LNCAP (cell line): ENCODE results near the gene RERE.

Experiments used
- TF ChIP-seq, protein P1 (sequence below): fragments of 450-650 bp; IDR thresholded peaks from 2 replicates; pipeline ENCODE4 v1.5.1; 2017; ENCODE audit warnings: mild to moderate bottlenecking

Gene RERE

GRCh38 chr1:8447616-8448150, 369.8 kb downstream of the RERE start:
- TF ChIP-seq, protein P1, sequence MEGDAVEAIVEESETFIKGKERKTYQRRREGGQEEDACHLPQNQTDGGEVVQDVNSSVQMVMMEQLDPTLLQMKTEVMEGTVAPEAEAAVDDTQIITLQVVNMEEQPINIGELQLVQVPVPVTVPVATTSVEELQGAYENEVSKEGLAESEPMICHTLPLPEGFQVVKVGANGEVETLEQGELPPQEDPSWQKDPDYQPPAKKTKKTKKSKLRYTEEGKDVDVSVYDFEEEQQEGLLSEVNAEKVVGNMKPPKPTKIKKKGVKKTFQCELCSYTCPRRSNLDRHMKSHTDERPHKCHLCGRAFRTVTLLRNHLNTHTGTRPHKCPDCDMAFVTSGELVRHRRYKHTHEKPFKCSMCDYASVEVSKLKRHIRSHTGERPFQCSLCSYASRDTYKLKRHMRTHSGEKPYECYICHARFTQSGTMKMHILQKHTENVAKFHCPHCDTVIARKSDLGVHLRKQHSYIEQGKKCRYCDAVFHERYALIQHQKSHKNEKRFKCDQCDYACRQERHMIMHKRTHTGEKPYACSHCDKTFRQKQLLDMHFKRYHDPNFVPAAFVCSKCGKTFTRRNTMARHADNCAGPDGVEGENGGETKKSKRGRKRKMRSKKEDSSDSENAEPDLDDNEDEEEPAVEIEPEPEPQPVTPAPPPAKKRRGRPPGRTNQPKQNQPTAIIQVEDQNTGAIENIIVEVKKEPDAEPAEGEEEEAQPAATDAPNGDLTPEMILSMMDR, result no peak

DNA sequence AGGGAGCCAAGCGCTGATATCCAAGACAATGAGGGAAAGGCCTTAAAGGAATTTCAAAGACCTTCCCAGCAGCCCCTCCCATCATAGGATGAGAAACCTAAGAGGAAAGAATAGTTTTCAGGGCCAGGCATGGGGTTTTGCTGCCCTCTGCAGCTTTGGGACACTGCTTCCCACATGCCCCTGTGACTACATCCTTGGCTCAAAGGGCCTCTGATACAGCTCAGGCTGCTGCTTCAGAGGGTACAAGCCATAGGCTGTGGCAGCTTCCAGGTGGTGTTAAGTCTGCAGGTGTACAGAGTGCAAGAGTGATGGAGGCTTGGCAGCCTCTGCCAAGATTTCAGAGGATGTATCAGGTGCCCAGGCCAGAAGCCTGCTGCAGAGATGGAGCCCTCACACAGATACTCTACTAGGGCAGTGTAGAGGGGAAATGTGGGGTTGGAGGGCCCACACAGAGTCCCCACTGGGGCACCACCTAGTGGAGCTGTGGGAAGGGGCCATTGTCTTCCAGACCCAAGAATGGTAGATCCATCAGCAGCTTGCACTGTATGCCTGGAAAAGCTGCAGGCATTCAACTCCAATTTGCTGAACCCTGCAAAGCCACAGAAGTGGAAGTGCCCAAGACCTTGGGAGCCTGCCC, 373.8 kb downstream of the RERE start:
- TF ChIP-seq, protein P1, result no peak

GRCh38 chr1:8441426-8441825, 376.0 kb downstream of the RERE start:
- TF ChIP-seq, protein P1, result no peak

DNA sequence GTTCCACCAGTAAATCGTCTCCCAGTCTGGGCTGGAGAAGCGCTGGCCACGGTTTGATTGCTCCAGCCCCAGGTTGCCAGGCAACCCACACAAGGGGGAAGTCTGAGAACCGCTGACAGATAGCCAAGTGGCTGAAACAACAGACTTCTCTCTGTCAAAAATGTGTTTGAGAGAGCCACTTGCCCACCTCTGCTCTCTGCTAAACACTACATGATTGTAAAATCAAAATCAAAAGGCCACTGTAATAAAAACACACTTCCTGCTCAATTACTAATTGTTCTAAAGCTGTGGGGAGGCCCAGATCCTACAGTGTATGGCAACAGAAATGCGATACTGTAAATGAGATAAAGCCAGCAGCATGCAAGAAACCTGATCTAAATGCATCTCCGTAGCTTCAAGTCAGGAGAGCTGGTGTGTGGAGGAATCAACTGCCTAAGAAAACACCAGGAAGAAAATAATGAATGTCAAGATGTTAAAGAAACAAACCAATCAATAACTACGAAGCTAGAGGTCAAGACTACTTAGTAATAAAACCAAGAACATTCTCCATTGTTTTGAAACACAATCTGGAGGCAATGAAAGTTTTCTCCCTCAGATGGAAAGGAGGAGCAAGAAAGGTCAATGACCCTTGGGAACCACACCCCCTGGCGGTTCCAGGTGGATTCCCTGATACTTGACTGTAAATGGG, 378.3 kb downstream of the RERE start:
- TF ChIP-seq, protein P1, result 0 out of 2 replicates have a peak, but pooled peaks have one; percentile 10

GRCh38 chr1:8438489-8438888, 379.0 kb downstream of the RERE start:
- TF ChIP-seq, protein P1, result no peak

DNA sequence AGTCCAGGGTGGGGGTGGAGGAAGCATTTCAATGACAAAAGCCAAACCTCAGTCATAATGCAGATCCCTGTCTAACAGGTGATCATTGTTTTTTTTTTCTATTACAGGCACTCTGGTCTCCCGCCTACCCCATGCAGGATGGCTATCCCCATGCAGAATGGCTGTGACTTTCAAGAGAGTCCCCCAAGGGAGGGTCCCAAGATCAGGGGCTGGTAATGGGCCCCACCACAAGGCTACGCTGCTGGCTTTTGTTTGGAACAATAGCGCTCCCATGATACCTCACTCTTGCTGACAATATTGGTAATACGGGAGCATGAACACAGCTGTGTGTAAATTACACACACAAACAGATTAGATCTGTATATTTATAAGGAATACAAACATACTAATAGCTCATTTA, 380.1 kb downstream of the RERE start:
- TF ChIP-seq, protein P1, result no peak

GRCh38 chr1:8435569-8436071, 381.8 kb downstream of the RERE start:
- TF ChIP-seq, protein P1, result no peak
